NCI-H146 treated with DMSO at 0.1 percent for 48 hours (cell line): ENCODE results near the gene TBC1D19.
"Not testable (repeated sequence)": the region's sequence is repeated elsewhere in the genome, so short reads cannot be mapped to it uniquely, and the experiment has no call there.

Experiments
- DNase-seq: peaks from one replicate; lab custom pipeline; 2025; ENCODE audit not compliant: unreplicated experiment; lab: John Stamatoyannopoulos, UW

TBC1D19 gene

GRCh38 chr4:26596843-26597242 is 13.0 kb downstream of the TBC1D19 start:
- no peak for DNase-seq

GRCh38 chr4:26601204-26601603 is 17.3 kb downstream of the TBC1D19 start:
- no peak for DNase-seq

- DNase-seq: no peak
These were observed 23.9 kb downstream of the TBC1D19 start for GRCh38 chr4:26607776-26608175.

- DNase-seq: no peak
These were observed 25.5 kb downstream of the TBC1D19 start for GRCh38 chr4:26609391-26609790.

- DNase-seq: no peak
These were observed 26.0 kb downstream of the TBC1D19 start for GRCh38 chr4:26609868-26610267.

GRCh38 chr4:26611372-26611771 is 27.5 kb downstream of the TBC1D19 start:
- no peak for DNase-seq

- no peak for DNase-seq
These were observed 28.0 kb downstream of the TBC1D19 start for GRCh38 chr4:26611885-26612284.

GRCh38 chr4:26613237-26613636 is 29.4 kb downstream of the TBC1D19 start:
- DNase-seq: no peak

- DNase-seq: no peak
These were observed 29.9 kb downstream of the TBC1D19 start for GRCh38 chr4:26613735-26614134.

- DNase-seq: no peak
These were observed 35.9 kb downstream of the TBC1D19 start for GRCh38 chr4:26619784-26620183.

GRCh38 chr4:26621366-26621765 is 37.5 kb downstream of the TBC1D19 start:
- DNase-seq: no peak

- DNase-seq: no peak
These were observed 39.0 kb downstream of the TBC1D19 start for GRCh38 chr4:26622913-26623312.

- not testable (repeated sequence) for DNase-seq
These were observed 42.8 kb downstream of the TBC1D19 start for GRCh38 chr4:26626658-26627057.

GRCh38 chr4:26632916-26633315 is 49.0 kb downstream of the TBC1D19 start:
- DNase-seq: no peak

GRCh38 chr4:26634237-26634636 is 50.4 kb downstream of the TBC1D19 start:
- DNase-seq: no peak

- DNase-seq: no peak
These were observed 52.6 kb downstream of the TBC1D19 start for GRCh38 chr4:26636458-26636857.

- not testable (repeated sequence) for DNase-seq
These were observed 56.8 kb downstream of the TBC1D19 start for GRCh38 chr4:26640639-26641038.

- no peak for DNase-seq
These were observed 63.8 kb downstream of the TBC1D19 start for GRCh38 chr4:26647523-26648224.

- DNase-seq: no peak
These were observed 64.4 kb downstream of the TBC1D19 start for GRCh38 chr4:26648260-26648659.

GRCh38 chr4:26660261-26660660 is 76.4 kb downstream of the TBC1D19 start:
- no peak for DNase-seq

GRCh38 chr4:26663888-26664287 is 80.0 kb downstream of the TBC1D19 start:
- no peak for DNase-seq

- DNase-seq: no peak
These were observed 87.1 kb downstream of the TBC1D19 start for GRCh38 chr4:26670903-26671537.
